Ramos (cell line): ENCODE measurements around the gene EIF4G3.
"Not testable (repeated sequence)": the region's sequence is repeated elsewhere in the genome, so short reads cannot be mapped to it uniquely, and the experiment has no call there.

Source experiments
- in situ Hi-C: fragments of 300-500 bp; cut with MboI; formaldehyde crosslinking; loops from one replicate; pipeline ENCODE4 v1.14.3; 2022; ENCODE audit warnings: low sequenced_read_pairs; ENCODE audit not compliant: unreplicated experiment

EIF4G3 gene

DNA sequence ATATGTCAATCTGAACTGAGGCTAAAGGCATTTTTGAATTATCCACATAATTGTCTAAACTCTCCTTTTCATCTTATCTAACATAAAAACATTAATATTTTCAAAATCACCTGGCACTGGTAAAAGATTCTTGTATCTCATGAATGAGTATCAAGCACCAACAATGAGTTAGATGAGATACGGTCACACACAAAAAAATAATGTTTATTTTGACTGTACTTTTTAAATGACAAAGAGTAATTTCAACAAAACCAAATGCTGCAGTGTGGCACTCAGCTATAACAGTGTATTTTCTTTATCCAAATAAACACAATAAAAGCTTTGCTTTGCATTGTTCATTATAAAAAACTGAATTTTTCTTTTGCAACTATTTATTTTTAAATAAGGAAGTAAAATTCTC is 59.5 kb downstream of the EIF4G3 start:
- in situ Hi-C loops: no loop called here

DNA sequence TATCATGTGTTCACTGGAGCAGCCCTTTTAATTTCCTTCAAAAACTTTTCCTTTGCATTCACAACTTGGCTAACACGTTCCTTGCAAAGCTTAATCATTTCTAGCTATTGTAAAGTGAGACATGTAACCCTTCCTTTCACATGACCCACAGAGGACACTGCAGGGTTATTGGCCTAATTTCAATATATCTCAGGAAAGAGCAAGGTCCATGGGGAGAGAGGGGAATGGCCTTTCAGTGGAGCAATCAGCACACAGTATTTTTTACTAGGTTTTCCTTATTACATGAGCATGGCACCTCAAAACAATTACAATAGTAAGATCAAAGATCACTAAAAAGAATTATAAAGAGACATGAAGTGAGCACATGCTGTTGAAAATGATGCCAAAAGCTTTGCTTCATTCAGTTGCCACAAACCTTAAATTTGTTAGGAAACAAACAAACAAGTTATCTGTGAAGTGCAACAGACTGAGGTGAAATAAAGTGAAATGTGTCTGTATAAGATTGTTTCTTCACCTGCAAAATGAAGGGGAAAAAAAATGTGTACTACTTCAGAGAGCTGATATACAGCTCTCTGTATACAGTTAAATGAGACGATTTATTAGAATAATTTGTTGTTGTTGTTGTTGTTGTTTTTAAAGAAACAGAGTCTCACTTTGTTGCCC is 61.5 kb downstream of the EIF4G3 start:
- in situ Hi-C loops: no loop called here

DNA sequence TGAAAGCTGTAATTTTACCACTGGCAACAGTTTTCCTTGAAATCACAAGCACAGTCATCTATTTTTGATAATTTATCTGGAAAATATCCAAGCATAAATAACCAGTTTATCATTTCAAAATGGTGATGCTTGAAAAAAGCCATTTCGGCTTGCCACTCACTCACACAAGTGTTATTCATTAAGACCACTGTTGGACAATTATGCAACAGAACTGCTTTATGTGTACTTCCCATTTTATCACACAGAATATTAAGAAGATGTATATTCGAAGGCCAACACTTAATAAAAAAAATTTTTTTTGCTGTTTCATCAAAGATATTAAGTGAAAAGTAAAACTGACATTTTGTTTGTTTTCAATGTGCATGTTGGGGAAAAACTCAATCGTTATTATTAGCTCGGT is 62.3 kb downstream of the EIF4G3 start:
- in situ Hi-C loops: no loop called here

DNA sequence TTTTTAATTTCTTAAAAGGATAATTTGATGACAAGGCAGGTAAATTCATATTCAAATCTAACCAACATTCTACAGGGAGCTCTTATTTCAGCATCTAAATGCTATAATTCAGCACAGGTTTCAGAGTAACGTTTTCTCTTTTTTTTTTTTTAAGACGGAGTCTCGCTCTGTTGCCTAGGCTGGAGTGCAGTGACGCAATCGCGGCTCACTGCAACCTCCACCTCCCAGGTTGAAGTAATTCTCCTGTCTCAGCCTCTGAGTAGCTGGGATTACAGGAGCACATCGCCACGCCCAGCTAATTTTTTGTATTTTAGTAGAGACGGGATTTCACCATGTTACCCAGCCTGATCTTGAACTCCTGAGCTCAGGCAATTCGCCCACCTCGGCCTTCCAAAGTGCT is 66.5 kb downstream of the EIF4G3 start:
- in situ Hi-C loops: no loop called here

DNA sequence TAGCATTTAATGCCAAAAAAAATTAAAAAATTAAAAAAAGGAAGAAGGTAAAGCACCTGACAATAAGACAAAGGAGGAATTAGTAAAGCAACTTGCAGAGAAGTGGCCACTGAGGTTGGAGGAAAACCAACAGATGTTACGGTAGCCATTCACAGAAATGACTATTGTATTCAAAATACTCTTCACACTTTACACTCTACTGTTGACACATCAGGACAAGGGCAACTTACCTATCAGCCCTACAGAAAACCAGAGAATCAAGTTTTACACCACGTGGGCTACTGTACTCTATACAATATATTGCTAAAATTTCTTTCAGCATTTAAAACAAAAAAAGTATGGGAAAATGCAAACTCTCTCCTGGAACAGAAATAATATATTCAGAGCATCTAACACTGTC is 70.0 kb downstream of the EIF4G3 start:
- in situ Hi-C loops: no loop called here

DNA sequence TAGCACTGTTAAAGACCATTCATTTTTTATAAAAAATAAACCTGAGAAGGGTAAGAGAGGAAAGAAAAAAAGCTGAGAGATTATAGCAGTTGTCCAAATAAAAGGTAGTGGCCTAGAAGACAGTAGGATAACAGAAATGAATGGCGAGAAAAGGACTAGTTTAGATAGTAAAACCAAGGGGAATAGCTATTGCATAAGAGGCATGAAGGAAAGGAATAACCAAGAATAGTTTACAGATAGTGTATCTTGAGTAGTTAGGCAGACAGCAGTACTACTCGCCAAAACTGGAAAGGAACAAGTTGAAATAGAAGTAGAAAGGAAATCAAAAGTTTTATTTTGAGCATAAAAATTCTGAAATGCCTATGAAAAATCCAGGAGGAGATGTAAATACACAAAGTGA is 70.5 kb downstream of the EIF4G3 start:
- in situ Hi-C loops: no loop called here

DNA sequence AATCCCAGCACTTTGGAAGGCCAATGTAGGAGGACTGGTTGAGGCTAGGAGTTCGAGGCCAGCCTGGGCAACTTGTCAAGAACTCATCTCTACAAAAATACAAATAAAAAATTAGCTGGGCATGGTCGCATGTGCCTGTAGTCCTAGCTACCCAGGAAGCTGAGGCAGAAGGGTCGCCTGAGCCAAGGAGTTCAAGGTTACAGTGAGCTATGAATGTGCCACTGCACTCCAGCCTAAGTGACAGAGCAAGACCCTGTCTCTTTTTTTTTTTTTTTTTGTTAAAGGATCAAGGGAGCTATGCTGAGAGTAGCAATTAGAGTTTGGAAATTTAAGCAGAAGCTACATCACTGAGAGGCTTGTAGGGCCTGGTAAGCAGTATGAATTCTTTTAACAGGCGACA is 70.9 kb downstream of the EIF4G3 start:
- in situ Hi-C loops: no loop called here

DNA sequence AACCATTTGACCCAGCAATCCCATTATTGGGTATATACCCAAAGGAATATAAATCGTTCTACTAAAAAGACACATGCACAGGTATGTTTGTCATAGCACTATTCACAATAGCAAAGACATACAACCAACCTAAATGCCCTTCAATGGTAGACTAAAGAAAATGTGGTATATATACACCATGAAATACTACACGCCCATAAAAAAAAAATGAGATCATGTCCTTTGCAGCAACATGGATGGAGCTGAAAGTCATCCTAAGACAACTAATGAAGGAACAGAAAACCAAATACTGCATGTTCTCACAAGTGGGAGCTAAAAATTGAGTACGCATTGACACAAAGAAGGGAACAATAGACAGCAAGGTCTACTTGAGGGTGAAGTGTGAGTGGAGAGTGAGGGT is 72.0 kb downstream of the EIF4G3 start:
- in situ Hi-C loops: no loop called here

DNA sequence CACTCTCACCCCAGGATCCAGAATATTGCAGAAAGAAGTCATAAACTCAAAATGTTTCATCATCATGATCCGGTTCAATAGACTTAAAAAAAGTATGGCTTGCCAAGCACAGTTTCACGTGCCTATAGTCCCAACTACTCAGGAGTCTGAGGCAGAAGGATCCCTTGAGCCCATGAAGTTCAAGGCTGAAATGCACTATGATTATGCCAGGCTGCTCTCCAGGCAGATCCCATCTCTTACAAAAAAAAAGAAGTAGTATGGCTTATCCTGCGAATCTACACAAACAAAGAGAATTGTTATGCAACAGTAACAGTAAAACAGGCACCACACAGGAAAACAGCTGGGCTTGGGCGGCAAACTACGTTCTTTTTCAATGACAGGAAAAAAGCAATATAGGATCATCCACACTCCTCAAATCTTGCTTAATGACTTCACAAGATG is 76.2 kb downstream of the EIF4G3 start:
- in situ Hi-C loops: no loop called here

DNA sequence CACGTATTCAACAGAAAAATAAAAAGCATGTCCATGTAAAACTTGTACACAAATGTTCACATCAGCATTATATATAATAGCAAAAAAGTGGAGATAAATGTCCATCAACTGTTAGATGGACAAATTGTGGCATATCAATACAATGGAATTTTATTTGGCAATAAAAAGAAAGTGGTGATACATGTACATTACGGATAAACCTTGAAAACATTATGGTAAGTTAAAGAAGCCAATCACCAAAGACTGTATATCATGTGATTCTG is 76.9 kb downstream of the EIF4G3 start:
- in situ Hi-C loops: no loop called here

DNA sequence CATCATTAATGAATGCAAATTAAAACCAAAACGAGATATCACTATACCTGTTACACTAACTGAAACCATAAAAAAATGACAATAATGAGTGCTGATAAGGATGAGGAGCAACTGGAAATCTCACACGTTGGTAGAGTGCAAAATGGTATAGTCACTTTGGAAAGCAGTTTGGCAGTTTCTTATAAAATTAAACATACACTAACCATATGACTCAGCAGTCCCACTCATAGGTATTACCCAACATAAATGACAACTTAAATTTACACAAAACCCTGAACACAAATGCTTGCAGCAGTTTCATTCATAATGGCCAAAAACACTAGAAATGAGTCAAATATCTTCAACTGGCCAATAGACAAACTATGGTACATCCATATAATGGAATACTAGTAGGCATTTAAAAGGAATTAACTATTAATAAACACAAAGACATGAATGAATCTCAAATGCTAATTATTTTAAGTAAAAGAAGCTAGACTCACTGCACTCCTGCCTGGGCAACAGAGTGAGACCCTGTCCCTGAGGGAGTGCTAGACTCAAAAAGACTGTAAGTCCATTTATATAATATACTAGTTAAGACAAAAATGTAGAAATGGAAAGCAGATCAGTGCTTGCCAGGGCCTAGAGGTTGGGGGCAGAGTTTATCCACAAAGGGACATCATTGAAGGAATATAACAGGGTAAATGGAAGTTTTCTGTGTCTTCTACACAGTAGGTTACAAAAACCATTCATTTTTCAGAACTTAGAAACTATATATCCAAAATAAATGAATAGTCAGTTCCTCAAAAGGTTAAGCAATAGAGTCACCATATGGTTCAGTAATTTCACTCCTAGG is 77.4 kb downstream of the EIF4G3 start:
- in situ Hi-C loops: no loop called here

DNA sequence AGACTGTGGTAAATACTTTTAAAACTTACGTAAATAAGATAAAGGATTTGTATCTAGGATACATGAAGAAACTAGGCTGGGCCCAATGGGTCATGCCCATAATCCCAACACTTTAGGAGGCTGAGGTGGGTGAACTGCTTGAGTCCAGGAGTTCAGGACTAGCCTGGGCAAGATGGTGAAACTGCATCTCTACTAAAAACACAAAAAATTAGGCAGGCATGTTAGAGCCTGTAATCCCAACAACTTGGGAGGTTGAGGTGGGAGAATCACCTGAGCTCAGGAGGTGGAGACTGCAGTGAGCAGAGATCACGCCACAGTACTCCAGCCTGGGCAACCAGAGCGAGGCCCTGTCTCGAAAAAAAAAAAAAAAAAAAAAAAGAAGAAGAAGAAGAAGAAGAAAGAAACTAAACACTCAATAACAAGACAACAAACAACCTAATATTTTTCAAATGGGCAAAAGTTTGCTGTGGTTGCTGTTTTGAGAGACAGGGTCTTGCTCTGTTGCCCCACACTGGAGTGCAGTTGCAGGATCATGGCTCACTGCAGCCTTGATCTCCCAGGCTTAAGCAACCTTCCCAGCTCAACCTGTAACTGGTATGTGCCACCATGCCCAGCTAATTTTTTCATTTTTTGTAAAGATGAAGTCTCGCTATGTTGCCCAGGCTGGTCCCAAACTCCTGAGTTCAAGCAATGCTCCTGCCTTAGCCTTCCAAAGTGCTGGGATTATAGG is 78.3 kb downstream of the EIF4G3 start:
- in situ Hi-C loops: no loop called here

DNA sequence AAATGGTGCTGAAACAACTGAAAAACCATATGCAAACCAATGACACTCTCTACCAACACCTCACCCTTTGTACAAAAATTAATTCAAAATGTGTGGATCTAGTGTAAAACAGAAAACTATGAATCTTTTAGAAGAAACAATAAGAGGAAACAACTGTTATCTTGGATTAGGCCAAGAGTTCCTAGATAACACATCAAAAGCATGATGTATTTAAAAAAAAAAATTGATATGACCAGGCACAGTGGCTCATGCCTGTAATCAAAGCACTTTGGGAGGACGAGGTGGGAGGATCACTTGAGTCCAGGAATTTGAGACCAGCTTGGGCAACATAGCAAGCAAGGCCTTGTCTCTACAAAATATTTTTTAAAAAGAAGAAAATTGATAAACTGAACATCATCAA is 79.0 kb downstream of the EIF4G3 start:
- in situ Hi-C loops: no loop called here

DNA sequence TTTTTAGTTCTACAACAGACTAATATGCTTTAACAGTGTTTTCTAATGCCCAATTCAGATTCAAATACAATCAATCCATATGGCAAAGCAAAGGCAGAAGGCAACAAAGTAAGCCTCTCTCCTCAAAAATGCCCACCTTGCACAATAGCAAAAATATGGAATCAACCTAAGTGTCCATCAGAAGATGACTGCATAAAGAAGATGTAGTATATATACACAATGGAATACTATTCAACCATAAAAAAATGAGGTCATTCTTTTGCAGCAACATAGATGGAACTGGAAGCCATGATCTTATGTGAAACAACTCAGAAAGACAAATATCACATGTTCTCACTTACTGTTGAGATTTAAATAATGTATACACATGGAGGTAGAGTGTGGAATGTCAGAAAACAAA is 80.7 kb downstream of the EIF4G3 start:
- in situ Hi-C loops: no loop called here

DNA sequence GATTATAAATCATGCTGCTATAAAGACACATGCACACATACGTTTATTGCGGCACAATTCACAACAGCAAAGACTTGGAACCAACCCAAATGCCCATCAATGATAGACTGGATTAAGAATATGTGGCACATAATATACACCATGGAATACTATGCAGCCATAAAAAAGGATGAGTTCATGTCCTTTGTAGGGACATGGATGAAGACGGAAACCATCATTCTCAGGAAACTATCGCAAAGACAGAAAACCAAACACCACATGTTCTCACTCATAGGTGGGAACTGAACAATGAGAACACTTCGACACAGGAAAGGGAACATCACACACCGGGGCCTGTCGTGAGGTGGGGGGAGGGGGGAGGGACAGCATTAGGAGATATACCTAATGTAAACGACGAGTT is 82.4 kb downstream of the EIF4G3 start:
- in situ Hi-C loops: not testable (repeated sequence)

DNA sequence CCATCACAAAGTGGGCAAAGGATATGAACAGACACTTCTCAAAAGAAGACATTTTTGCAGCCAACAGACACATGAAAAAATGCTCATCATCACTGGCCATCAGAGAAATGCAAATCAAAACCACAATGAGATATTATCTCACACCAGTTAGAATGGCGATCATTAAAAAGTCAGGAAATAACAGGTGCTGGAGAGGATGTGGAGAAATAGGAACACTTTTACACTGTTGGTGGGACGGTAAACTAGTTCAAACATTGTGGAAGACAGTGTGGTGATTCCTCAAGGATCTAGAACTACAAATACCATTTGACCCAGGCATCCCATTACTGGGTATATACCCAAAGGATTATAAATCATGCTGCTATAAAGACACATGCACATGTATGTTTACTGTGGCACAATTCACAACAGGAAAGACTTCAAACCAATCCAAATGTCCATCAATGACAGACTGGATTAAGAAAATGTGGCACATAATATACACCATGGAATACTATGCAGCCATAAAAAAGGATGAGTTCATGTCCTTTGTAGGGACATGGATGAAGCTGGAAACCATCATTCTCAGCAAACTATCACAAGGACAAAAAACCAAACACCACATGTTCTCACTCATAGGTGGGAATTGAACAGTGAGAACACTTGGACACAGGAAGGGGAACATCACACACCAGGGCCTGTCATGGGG is 83.3 kb downstream of the EIF4G3 start:
- in situ Hi-C loops: not testable (repeated sequence)

DNA sequence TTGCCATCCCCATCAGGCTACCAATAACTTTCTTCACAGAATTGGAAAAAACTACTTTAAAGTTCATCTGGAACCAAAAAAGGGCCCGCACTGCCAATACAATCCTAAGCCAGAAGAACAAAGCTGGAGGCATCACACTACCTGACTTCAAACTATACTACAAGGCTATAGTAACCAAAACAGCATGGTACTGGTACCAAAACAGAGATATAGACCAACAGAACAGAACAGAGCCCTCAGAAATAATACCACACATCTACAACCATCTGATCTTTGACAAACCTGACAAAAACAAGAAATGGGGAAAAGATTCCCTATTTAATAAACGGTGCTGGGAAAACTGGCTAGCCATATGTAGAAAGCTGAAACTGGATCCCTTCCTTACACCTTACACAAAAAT is 84.2 kb downstream of the EIF4G3 start:
- in situ Hi-C loops: not testable (repeated sequence)

DNA sequence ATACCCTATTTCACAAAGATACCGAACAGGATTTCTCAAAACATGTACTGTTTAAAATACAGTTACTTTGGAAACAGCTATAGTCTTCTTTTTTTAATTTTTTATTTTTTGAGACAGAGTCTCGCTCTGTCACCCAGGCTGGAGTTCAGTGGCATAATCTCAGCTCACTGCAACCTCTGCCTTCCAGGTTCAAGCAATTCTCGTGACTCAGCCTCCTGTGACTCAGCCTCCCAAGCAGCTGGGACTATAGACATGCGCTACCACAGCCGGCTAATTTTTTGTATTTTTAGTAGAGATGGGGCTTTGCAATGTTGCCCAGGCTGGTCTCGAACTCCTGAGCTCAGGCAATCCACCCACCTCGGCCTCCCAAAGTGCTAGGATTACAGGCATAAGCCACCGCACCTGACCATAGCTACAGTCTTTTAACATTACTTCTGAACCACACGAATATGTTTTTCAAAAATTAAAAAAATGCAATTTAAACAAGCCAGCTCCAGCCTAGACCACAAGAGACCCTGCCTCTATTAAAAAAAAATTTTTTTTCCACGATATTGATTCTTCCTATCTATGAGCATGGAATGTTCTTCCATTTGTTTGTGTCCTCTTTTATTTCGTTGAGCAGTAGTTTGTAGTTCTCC is 85.5 kb downstream of the EIF4G3 start:
- in situ Hi-C loops: not testable (repeated sequence)

DNA sequence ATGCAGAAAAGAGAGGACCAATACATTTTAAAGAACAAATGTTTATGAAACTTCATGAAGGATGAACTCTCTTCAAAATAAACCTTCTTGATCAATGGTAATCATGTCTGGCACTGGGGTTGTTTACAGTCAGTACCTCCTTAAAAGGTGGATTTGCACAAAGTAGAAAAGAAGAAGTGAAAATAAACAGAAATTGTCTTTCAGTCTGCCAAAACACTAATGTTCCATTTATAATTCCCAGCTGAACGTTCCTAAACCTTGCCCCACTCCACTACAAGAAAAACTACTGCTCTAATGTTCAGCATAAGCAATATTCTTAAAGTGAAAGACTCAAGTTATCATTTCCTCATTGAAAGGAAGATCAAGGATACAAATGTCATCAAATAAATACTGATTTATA is 86.2 kb downstream of the EIF4G3 start:
- in situ Hi-C loops: no loop called here

DNA sequence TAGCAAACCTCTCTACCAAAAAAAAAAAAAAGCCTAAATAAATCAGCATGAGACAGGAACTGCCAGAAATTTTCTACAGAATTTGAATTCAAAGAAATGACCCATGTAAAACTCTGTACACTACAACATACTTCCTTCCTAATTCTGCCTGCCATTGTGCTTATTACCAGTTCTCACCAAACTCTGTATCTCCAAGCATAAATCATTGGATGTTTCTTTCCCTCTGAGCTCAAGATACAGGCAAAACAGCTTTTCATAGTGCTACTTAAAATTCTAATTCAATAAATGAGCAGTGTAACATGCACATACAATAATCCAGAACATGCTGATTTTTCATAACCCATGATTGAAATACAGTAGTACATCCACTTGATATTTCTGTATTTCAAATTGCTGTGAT is 87.0 kb downstream of the EIF4G3 start:
- in situ Hi-C loops: no loop called here
